Hepatocyte (in vitro differentiated cells): ENCODE results near the gene GRK6. TPM values are rescaled to one million over a fixed set of nuclear protein-coding genes. Genes with fewer than 3 reads are reported as not detected.

Experiments used
- DNase-seq: peaks from one replicate; pipeline ENCODE4 v3.0.0-alpha.2; 2016; ENCODE audit warnings: low spot score
- H2AFZ ChIP-seq: fragments of 200-600 bp; sonication (generic); 2 replicates; pipeline ENCODE4 v1.6.0; 2016; ENCODE audit warnings: antibody characterized with exemption, mild to moderate bottlenecking
- H3K27ac ChIP-seq: fragments of 200-600 bp; sonication (generic); 2 replicates; pipeline ENCODE4 v1.5.1; 2016; ENCODE audit warnings: mild to moderate bottlenecking
- H3K27me3 ChIP-seq: fragments of 200-600 bp; sonication (generic); 2 replicates; pipeline ENCODE4 v1.6.1; 2016
- H3K36me3 ChIP-seq: fragments of 200-600 bp; sonication (generic); replicated peaks from 2 replicates; pipeline ENCODE4 v1.5.1; 2016; ENCODE audit warnings: low read depth; ENCODE audit not compliant: insufficient read depth
- H3K4me1 ChIP-seq: fragments of 200-600 bp; sonication (generic); 2 replicates; pipeline ENCODE4 v1.5.1; 2016; ENCODE audit warnings: mild to moderate bottlenecking, moderate library complexity; ENCODE audit not compliant: insufficient read depth
- H3K4me2 ChIP-seq: fragments of 200-600 bp; sonication (generic); 2 replicates; pipeline ENCODE4 v1.6.0; 2016
- H3K4me3 ChIP-seq: fragments of 200-600 bp; sonication (generic); 2 replicates; pipeline ENCODE4 v1.5.1; 2016; ENCODE audit warnings: mild to moderate bottlenecking
- H3K79me2 ChIP-seq: fragments of 200-600 bp; sonication (generic); 2 replicates; pipeline ENCODE4 v1.6.0; 2017; ENCODE audit warnings: mild to moderate bottlenecking
- H3K9me2 ChIP-seq: fragments of 200-600 bp; sonication (generic); replicated peaks from 2 replicates; pipeline ENCODE4 v1.6.0; 2017; ENCODE audit warnings: mild to moderate bottlenecking; ENCODE audit not compliant: insufficient read depth
- H3K9me3 ChIP-seq: fragments of 200-600 bp; sonication (generic); 2 replicates; pipeline ENCODE4 v1.5.1; 2016; ENCODE audit warnings: low read depth, mild to moderate bottlenecking
- H4K20me1 ChIP-seq: fragments of 200-600 bp; sonication (generic); 2 replicates; pipeline ENCODE4 v1.6.0; 2016; ENCODE audit warnings: mild to moderate bottlenecking; ENCODE audit not compliant: insufficient read depth, poor library complexity, severe bottlenecking
- EZH2 ChIP-seq: fragments of 200-600 bp; sonication (generic); IDR thresholded peaks from 2 replicates; pipeline ENCODE4 v1.6.1; 2016; ENCODE audit warnings: antibody characterized with exemption, mild to moderate bottlenecking, borderline replicate concordance
- EZH2phosphoT487 ChIP-seq: fragments of 200-600 bp; sonication (generic); IDR thresholded peaks from one replicate; pipeline ENCODE4 v1.6.1; 2018; ENCODE audit warnings: antibody characterized with exemption, mild to moderate bottlenecking, low read depth, moderate library complexity; ENCODE audit not compliant: unreplicated experiment, severe bottlenecking
- WGBS: methylation state at CpG from one replicate; pipeline ENCODE4 v1.1.6; 2016; ENCODE audit warnings: low lambda C conversion rate; ENCODE audit errors: missing lambda C conversion rate; 5-methylcytosine and 5-hydroxymethylcytosine counted together
- polyA plus RNA-seq: library from polyadenylated mRNA; unstranded; fragments of >200 nt; fragmentation: Nextera tagmentation; extraction: Ambion mirVana; gene quantifications from 2 replicates; pipeline ENCODE4 v1.2.1, GENCODE V29; 2016
- total RNA-seq: library from RNA; depleted of rRNA; stranded (reverse); fragments of >200 nt; gene quantifications from 2 replicates; pipeline ENCODE4 v1.2.3, GENCODE V29; 2014
- TF ChIP-seq, protein P1 (sequence below): fragments of 200-600 bp; sonication (generic); IDR thresholded peaks from 2 replicates; pipeline ENCODE4 v1.5.1; 2016; ENCODE audit warnings: antibody characterized with exemption, mild to moderate bottlenecking; ENCODE audit not compliant: poor library complexity

Gene GRK6
- total and polyA plus RNA-seq, 2 experiments from 2014 or later: 29.3 to 31.1 TPM

DNA sequence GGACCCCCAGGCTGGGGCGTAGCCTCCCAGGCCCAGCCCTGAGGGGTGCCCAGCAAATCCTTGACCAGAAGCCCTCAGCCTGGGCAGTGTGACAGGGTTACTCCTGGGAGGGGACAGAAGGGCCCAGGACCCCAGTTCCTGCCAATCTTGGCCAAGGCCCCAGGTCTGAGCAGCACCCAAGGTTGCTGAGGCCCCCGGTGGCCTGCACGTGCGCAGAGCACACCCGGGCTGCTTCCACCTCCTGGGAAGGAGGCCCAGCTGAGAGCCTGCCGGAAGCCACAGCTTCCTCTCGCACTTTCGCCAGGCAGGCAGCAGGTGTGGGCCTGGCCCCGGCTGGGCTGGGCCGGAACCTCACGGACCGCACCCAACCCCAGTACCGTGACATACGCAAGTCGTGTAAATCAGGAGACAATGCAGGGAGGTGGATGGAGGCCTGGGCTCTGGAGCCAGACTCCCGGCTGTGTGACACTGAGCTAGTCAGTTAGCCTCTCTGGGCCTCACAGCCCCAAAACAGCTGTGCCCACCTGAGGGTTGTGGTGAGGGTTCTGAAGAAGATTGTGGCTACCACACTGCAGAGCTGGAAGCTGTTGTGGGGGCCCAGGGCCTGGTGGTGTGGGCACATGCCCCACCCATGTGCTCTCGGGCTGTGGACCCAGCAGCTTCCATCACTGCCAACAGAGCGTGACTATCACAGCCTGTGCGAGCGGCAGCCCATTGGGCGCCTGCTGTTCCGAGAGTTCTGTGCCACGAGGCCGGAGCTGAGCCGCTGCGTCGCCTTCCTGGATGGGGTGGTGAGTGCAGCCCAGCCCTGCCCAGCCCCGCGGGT is 5.1 kb downstream of the GRK6 start:
- no peaks in the 10 kb centered on the region for H3K9me3 ChIP-seq
- H3K4me3 ChIP-seq: no peak overlapping the region
- H3K4me2 ChIP-seq: no peak overlapping the region
- 96% methylated on average over 23 of the region's 29 CpGs for WGBS
- DNase-seq: no peak
- H3K36me3 ChIP-seq: no peaks in the 10 kb centered on the region
- peaks cover 9% of the 10 kb centered on the region for H3K4me1 ChIP-seq
- no peaks in the 10 kb centered on the region for H3K27me3 ChIP-seq
- H4K20me1 ChIP-seq: peaks cover 4% of the 10 kb centered on the region
- H3K9me2 ChIP-seq: no peaks in the 10 kb centered on the region
- no peak overlapping the region for H2AFZ ChIP-seq
- H3K79me2 ChIP-seq: peaks cover 29% of the 10 kb centered on the region
- TF ChIP-seq, protein P1, sequence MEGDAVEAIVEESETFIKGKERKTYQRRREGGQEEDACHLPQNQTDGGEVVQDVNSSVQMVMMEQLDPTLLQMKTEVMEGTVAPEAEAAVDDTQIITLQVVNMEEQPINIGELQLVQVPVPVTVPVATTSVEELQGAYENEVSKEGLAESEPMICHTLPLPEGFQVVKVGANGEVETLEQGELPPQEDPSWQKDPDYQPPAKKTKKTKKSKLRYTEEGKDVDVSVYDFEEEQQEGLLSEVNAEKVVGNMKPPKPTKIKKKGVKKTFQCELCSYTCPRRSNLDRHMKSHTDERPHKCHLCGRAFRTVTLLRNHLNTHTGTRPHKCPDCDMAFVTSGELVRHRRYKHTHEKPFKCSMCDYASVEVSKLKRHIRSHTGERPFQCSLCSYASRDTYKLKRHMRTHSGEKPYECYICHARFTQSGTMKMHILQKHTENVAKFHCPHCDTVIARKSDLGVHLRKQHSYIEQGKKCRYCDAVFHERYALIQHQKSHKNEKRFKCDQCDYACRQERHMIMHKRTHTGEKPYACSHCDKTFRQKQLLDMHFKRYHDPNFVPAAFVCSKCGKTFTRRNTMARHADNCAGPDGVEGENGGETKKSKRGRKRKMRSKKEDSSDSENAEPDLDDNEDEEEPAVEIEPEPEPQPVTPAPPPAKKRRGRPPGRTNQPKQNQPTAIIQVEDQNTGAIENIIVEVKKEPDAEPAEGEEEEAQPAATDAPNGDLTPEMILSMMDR: no peak
- TF ChIP-seq EZH2 (no peak), EZH2phosphoT487 (no peak)
- H3K27ac ChIP-seq: no peak overlapping the region

DNA sequence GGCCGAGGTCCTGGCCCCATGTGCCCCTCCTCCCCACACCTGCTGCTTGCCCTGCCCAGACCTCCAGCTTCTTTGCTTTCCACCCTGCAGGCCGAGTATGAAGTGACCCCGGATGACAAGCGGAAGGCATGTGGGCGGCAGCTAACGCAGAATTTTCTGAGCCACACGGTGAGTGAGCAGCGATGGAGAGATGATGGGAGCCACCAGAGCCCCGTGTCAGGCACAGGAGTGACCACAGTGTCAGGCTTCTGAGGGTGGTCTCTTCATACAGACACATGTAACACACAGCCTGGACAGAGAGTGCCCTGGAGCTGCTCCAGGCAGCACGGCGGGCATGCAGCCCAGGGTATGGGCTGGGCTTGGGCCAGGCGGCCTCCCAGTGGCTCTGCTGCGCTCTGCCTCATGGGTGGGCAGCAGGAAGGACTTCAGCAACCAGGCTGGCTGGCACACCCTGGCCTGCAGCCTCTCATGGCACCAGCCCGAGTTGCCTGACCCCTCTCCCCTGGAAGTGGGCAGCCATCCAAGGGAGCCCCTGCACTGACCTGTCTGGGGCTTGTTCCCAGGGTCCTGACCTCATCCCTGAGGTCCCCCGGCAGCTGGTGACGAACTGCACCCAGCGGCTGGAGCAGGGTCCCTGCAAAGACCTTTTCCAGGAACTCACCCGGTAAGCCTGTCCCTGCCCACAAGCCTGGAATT is 5.8 kb downstream of the GRK6 start:
- H3K27me3 ChIP-seq: no peaks in the 10 kb centered on the region
- TF ChIP-seq EZH2phosphoT487 (no peak), EZH2 (no peak)
- TF ChIP-seq, protein P1: no peak
- no peaks in the 10 kb centered on the region for H3K36me3 ChIP-seq
- no peak overlapping the region for H3K4me3 ChIP-seq
- no peaks in the 10 kb centered on the region for H3K9me2 ChIP-seq
- H3K4me1 ChIP-seq: peaks cover 6% of the 10 kb centered on the region
- DNase-seq: no peak
- H4K20me1 ChIP-seq: peaks cover 3% of the 10 kb centered on the region
- H3K79me2 ChIP-seq: peaks cover 24% of the 10 kb centered on the region
- H3K27ac ChIP-seq: no peak overlapping the region
- H2AFZ ChIP-seq: no peak overlapping the region
- no peak overlapping the region for H3K4me2 ChIP-seq
- H3K9me3 ChIP-seq: no peaks in the 10 kb centered on the region
- WGBS: 97% methylated on average over 16 of the region's 18 CpGs

DNA sequence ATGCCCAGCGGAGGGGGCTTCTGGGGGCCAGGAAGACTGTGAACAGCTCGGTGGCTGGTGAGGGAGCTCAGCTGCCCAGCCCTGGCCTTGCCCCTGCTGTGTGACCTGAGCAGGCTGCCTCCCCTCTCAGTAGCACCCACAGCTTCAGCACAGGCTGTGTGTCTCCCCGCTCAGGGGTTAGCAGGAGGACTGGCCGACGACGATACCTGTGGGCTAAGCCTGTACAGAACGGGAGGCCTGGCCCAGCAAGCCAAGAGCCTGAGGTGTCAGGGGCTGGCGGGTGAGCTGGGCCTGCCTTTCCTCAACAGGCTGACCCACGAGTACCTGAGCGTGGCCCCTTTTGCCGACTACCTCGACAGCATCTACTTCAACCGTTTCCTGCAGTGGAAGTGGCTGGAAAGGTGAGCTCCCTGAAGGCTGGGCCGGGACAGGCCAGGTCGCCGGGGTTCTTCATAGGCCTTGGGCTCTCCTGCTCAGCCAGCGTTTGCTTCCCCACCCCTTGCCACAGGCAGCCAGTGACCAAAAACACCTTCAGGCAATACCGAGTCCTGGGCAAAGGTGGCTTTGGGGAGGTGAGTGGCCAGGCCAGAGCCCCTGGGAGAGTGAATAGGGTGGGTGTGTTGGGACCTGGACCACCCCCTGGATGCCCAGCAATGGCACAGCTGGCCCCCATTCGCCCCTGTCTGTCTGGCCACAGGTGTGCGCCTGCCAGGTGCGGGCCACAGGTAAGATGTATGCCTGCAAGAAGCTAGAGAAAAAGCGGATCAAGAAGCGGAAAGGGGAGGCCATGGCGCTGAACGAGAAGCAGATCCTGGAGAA is 6.6 kb downstream of the GRK6 start:
- 94% methylated on average over 22 of the region's 25 CpGs for WGBS
- H3K27ac ChIP-seq: no peak overlapping the region
- H3K9me2 ChIP-seq: no peaks in the 10 kb centered on the region
- DNase-seq: no peak
- H4K20me1 ChIP-seq: no peaks in the 10 kb centered on the region
- no peaks in the 10 kb centered on the region for H3K27me3 ChIP-seq
- TF ChIP-seq EZH2phosphoT487: no peak
- TF ChIP-seq, protein P1: no peak
- no peak overlapping the region for H3K4me3 ChIP-seq
- no peak overlapping the region for H3K4me2 ChIP-seq
- no peaks in the 10 kb centered on the region for H3K36me3 ChIP-seq
- H3K79me2 ChIP-seq: peaks cover 16% of the 10 kb centered on the region
- no peak overlapping the region for H2AFZ ChIP-seq
- no peaks in the 10 kb centered on the region for H3K9me3 ChIP-seq
- H3K4me1 ChIP-seq: no peaks in the 10 kb centered on the region
